NCI-H1436 (cell line): ENCODE measurements around the gene CDC16.
"Not testable (repeated sequence)": the region's sequence is repeated elsewhere in the genome, so short reads cannot be mapped to it uniquely, and the experiment has no call there.

Experiments
- DNase-seq: peaks from one replicate; lab custom pipeline; 2025; lab: John Stamatoyannopoulos, UW

The CDC16 gene

DNA sequence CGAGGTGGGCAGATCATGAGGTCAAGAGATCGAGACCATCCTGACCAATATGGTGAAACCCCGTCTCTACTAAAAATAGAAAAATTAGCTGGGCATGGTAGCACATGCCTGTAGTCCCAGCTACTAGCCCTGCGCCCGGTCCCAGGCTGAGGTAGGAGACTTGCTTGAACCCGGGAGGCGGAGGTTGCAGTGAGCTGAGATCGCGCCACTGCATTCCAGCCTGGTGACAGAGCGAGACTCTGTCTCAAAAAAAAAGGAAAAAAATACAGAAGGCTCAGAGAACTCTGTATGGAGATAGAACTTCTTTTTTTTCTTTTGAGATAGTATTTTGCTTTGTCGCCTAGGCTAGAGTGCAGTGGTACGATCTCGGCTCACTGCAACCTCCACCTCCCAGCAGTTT, 29.6 kb downstream of the CDC16 start:
- not testable (repeated sequence) for DNase-seq

DNA sequence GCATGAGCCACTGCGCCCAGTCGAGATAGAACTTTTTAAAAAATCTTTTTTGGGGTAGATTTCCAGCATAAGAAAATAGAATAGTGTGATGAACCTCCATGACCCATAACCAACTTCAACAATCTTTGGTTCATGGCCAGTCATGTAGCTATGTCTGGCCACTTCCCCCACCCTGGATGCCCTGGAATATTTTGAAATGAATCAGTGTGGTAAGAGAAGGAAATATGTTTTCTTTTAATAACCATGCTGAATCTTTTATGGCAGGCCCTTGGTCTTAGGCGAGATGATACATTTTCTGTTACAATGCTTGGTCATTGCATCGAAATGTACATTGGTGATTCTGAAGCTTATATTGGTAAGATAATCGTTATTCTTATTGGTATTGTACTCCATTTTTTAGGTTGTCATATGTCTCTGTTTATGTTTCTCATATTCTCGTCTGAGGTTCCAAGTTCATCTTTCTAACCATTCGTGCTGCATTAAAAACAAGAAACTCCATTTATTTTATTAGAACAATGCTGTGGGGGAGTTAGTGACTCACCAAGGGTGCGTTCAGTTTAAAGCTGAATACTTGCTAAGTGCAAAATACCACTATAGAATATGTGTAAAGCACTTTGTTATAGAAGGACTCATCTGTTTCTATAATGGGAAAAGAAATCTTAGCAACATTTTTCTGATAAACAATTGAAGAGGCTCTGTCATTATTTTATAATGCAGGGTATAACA, 30.4 kb downstream of the CDC16 start:
- no peak for DNase-seq

DNA sequence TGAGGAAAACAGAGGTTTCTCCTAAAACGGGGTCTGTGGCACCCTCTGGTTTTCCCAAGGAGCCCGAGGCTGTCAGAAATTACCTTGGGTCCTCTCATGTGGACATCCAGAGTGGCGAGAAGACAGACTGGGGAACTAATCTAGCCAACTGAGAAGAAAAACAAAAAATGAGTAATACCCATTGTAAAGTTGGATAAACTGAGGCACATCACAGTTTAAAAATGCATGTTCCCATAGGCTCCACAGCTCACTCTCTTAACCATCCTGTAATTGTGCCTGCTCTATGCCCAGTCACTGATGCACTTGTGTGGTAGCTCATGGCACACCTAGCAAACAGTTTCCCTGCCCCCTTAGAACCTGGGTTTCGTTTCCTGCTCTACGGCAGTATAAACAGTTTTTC, 31.5 kb downstream of the CDC16 start:
- no peak for DNase-seq

DNA sequence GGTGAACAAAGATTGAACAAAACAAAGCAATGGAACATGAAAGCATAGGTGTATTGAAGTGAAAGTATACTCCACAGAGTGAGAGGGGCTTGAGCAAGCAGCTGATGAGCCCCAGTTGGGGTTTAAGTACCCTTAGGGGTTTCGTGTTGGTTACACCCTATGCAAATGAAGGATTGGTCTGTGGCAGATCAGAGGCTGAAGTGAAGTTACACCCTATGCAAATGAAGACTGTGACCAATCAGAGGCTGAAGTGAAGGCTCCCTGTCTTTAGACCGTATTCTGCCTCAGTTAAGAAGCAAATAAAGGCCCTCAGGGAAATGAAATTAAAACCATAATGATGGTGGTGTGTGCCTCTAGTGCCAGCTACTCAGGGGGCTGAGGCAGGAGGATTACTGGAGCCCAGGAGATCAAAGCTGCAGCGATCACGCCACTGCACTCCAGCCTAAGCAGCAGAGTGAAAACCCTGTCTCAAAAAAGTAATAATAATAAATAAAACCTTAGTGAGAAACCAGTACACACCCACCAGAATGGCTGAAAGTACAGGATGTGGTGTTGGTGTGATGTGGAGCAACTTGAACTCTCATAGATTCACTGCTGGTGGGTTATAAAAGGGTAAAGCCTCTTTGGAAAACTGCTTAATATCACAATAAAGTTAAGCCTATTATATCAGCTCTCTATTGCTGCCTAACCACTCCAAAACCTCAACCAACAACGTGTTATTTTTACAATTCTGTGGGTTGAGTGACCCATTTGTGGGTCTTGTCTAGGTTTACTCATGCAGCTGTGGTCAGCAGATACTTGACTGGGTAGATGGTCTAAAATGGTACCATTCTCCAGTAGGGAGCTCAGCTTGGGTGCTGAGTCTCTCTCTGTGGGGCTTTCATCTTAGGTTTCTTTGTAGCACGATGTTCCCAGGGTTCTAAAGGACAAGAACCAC, 33.9 kb downstream of the CDC16 start:
- DNase-seq, result peak; percentile 69

DNA sequence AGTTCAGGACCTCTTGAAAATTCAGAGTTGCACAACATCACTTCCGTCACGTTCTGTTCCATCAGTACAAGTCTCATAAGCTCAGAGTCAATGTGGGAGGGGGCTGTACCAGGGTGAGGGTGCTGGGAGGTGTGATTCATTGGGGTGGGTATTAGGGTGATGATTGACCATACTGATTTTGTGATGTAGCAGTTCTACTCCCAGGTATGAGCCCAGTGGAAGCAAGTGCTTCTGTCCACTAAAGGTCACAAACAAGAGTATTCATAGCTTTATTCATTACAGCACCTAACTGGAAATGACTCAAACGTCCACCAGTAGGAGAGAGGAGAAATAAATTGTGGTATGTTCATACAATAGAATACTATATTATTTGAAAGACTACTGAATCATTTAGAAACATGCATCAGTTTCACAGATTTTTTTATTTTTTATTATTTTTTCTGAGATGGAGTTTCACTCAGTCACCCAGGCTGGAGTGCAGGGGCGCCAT, 34.6 kb downstream of the CDC16 start:
- DNase-seq, result no peak

DNA sequence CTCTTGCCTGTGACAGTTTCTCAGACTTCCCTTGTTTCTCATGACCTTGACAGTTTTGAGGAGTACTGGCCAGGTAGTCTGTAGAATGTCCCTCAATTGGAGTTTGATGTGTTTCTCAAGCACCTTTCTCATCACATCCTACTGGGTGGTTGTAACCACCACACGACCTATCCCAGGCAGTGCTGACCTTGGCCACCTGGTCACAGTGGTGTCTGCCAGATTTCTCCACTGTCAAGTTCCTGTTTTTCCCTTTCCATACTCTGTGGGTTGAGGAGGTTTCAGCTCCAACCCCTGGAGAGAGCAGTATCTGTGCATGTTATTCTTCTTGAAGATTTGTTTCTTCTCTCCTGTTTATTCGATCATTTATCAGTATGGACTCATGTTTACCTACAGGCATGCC, 38.3 kb downstream of the CDC16 start:
- DNase-seq, result no peak

DNA sequence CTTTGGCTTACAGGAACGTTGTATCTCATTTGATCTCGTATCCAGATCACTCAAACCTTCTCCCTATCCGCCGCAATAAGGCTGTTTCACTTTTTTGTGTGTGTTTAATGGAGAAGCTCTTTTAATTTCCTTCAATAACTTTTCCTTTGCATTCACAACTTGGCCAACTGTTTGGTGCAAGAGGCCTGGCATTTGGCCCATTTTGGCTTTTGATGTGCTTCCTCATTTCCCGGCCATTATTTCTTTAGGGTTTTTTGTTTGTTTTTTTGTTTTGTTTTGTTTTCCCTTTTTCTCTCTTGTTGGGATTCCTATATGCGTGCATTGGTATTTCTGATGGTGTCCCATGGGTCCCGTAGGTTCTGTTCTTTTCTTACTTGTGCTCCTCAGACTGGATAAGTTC, 40.6 kb downstream of the CDC16 start:
- DNase-seq, result no peak

DNA sequence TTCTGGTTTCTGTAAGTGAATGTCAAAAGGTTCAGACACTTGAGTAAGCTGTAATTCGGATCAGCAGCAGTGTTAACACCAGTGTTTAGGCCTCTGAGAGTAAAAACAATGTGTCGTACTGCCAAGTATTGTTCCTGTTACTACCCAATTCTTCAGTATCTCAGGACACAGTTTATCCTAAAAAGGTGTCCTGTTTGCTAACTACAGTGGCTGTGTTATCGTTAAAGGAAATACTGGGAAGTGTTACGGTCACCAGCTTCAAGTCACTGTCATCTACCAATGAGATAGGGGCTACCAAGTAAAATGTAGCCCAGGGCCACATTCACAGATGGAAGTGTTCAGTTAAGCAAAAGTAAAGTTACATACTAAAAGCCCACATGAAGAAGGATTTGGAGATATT, 44.4 kb downstream of the CDC16 start:
- no peak for DNase-seq

DNA sequence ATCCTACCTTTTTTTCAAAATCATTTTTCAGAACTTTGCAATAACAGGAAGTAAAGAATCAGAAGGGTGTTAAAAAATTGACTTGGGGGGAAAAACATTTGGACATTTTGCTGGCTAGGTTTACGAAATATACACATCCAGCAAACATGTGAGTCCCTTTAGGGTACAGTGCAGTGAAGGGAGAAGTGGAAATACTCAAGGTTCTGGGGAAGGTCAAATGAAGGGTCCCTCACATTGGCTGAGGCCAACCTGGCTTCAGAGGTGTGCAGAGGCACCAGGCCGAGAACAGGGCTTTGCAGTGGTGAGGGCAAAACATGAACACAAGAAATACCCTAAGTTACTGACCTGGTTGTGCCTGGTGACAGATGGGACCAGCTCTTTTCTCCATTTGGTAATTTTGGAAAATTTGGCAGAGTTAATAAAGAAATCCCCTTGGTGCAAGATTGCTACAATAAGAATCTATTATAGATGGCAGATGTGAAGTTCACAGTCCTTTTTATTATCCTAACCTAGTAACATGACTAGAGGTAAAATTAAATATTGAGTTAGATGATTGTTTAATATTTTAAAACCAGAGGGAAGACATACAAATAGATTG, 45.2 kb downstream of the CDC16 start:
- no peak for DNase-seq

DNA sequence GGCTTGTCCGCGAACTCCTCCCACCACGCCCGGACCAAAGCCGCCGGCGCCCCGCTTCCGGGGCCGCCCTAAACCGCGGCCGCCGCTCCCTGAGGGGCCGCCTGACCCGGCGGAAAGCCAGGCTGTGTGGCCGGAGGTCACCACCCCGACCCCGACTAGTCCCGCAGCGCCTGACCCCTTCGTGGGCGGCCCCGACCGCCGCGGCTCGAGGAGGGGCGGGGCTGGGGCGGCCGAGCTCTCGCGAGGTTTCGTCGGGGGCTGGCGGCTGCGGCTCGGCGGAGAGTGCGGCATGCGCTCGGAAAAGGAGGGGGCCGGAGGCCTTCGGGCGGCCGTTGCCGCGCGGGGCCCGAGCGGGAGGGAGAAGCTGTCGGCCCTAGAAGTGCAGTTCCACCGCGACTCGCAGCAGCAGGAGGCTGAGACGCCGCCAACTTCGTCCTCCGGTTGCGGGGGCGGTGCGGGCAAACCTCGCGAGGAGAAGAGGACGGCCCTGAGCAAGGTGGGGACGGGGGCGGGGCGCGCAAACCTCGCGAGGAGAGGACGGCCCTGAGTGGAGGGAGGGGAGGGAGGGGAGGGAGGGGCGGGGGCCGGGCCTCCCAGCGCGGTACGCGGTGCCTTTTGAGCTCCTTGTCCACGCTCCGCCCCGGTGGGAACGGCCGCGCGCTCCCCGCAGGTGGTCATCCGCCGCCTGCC, 46.8 kb downstream of the CDC16 start, which contains the start of gene UPF3A:
Gene UPF3A (plus strand): TSS at position 251 of the 690 bp plus-strand sequence. CDS start 39 bp downstream, at position 290.
- DNase-seq, result peak; percentile 88

DNA sequence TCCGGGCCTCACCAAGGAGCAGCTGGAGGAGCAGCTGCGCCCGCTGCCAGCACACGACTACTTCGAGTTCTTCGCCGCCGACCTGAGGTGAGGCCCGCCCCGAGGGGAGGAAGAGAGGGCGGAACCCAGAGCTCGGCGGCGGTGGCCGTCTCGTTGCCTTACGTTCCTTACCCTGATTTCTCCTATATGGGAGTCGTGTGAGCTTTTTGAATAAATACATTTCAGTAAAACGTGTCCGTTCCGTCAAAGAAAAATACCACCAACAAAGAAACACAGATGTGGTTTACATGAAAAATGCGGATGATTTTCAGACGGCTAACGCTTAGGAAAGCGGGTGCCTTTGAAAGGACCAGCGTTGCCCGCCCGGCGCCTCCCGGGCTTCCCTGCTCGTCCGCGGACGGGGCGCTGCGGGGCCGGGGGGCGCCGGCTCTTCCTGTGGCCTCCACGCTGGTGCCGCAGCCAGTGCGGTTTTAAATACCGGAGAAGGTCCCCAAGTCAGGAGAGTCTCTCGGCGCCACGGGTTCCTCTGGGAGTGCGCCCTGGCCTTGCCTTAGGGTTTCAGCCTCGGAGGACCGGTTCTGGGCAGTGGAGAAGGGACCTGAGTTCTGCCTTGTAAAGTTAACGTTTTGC, 47.5 kb downstream of the CDC16 start:
- DNase-seq, result peak; percentile 69

DNA sequence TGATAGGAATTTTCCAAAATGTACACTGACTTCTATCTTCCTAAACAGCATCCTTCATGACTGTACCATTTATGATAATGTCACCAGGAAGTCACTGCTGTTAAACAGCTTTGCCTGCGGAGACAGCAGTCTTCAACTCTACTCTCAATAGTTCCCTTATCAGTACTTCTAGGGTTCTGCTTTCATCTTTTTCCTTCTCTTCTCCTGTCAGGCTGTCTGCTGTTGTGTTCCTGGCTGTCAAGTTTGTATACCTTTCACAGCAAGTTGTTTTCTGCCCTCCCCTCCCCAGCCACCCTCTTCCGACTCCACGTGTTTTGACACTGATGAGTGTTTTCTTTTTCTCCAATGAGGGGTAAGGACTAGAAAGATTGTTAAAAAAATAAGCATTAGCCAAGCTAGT, 48.9 kb downstream of the CDC16 start:
- DNase-seq, result no peak

DNA sequence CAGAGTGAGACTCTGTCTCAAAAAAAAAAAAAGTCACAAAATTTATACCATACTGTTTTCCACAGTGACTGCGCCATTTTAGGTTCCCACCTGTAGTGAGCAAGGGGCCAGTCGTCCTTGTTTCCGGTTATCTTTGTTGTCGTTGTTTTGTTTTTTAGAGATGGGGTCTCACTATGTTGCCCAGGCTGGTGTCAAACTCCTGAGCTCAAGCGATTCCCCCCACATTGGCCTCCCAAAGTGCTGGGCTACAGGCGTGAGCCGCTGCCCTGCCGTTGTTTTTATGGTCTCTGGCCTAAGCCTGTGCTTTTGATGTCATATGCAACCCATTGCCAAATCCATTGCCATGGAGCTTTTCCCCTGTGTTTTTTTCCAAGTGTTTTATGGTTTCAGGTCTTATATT, 50.0 kb downstream of the CDC16 start:
- DNase-seq, result no peak

DNA sequence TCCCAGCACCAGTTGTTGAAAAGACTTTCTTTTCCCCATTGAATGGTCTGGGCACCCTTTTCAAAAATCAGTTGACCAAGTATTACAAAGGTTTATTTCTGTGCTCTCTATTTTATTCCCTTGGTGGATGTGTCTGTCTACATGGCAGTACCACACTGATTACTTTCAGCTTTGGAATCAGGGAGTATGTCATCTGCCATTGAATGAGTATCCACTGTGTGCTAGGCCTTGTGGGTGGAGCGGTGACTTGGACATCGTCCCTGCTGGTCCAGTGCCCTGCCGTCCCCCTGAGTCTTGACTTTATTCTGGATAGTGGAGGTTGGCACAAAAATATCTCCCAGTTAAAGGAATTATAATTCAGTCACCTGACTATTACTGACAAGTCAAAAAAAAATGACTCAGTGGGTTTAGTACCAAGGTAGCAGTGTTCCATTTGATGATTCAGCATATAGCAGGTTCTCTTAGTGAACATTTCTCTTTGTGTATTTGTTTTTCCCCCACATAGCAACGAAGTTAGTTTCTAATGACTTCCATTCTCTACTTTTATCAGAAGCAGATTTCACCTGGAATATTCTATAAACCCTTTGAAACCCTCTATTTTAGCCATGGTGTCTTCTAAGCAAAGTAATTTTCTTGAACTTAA, 50.6 kb downstream of the CDC16 start:
- no peak for DNase-seq

DNA sequence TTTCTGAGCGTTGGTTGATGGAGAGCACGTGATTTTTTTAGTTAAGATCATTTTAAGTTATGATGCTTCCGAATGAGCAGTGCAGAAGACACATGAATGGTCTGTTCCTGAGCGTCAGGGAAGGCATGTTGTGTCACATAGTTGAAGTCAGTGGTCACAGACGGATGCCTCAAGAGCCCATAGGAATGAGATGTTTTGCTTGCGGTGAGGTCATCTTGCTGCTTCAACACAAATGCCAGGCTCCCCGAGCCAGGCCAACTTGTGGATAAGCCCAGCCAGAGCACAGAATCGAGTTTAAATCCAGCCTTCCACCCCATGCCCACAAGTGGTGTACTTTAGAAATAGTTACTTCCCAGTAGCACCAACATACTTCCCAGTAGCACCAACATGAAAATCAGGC, 52.1 kb downstream of the CDC16 start:
- no peak for DNase-seq

DNA sequence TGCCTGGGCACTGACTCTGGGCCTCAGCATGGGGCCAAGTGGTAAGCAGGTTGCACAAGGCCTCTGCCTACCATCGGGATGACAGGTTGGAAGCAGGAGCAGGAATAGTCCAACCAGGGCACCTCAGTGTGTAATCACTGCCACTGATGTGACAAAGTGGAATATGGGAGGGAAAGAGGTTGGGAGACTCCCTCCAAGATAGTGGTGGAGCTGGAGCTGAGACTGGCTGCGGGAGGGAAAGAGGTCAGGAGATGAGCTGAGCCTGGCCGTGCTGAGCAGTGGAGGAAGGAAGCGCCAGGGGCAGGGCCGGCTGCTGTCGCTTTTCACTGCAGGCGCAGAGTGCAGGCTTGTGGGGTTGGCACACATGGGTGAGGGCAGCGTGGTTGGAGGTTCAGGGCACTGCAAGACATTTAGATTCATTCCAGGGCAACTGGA, 53.5 kb downstream of the CDC16 start:
- no peak for DNase-seq

DNA sequence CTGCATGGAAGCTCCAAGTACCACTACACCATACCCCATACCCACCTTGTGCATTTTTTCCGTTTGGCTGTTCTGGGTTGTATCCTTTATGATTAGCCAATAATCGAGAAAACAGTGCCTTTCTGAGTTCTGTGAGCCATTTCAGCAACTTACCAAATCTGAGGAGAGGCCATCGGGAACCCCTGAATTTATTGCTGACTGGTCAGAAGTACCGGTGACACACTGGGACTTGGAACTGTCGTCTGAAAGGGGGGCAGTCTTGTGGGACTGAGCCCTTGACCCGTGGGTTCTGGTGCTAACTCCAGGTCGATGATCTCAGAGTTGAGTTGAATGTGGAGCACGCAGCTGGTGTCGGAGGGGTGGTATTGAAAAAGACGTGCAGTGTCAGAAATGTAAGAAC, 61.8 kb downstream of the CDC16 start:
- DNase-seq, result no peak

DNA sequence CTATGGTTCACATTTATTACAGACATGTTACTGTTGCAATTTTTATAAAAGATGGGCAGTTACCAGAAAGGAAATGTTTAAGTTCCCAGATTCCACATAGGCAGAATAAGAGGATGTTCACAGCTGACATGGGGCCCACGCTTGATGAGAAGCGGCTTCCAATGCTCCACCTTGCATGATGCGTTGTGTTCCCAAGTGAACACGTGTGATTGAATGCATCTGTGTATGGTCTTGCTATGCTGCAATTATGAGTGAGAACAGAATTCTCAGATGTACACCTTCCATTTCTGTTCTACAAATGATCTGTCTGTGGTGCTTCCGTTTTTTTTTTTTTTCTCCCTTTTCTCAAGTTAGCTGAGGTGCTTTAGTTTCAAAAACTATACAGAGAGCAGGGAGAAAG, 62.2 kb downstream of the CDC16 start:
- DNase-seq, result no peak

DNA sequence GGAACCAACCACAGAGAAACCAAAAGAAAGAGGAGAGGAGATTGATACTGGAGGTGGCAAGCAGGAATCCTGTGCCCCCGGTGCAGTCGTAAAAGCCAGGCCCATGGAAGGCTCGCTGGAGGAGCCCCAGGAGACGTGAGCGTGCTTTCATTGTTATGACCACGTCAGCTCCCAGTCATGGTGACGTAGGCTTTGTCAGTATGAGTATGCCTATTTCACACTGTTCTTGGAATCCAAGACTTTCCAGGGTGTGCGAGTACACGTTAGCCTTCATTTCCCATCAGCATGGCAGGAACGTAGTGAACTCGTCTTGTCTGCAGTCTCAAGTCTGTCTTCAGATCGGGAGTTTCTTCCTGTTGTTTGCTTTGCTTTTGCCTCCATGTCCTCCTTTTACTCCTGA, 64.2 kb downstream of the CDC16 start:
- DNase-seq, result no peak

DNA sequence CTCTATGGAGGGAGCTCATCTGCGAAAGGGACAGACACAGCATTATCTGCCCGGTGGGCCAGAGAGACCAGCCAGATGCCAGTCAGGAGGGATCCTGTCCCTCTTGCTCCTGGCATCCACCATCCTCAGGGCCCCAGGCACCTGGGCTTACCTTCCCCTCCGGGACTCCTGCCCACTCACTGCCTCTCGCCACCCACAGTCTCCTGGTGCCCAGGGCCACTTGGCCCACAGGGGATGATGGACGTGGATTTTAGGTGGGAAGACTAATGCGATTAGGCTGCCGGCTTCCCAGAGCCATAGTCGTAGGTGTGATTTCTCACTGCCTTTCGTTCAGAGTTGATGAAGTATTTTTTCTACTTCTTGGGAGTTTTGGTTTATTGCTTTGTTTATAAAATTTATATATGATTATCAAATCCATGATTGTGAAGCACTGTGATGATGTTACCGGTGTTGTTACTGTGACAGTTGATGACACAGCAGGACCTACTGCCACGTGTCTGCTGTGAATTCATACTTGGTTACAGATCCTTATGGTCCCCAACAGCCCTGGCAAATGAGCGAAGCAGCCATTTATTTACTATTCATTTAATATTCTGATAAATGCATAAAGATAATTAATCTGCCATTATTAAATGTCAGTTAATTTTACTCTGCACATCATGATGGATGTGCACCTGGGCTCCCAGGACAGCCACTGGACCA, 65.1 kb downstream of the CDC16 start:
- DNase-seq, result no peak
